Heart left ventricle (tissue), 16 donors: ENCODE data around the gene ZDHHC3. TPM values are rescaled to one million over a fixed set of nuclear protein-coding genes. Genes with fewer than 3 reads are reported as not detected.

Experiments used
- ATAC-seq, 4 donors: fragments of 200-7000 bp; cut with Tn5 transposase; one replicate each; pipeline ENCODE4 v1.9.1; 2020 to 2022; ENCODE audit warnings: moderate library complexity in 4 of 4, mild to moderate bottlenecking in 3 of 4, moderate number of reproducible peaks in 1 of 4
- DNase-seq, 5 donors: peaks; one replicate each; pipeline ENCODE4 v3.0.0-alpha.2; 2020
- H3K27ac ChIP-seq, 12 donors: fragments of 200-600 bp; sonication (generic) in 4 of 12; one replicate each; pipeline versions ENCODE4 v1.5.0 to v1.8.0; 2016 to 2022; ENCODE audit warnings: mild to moderate bottlenecking in 2 of 12
- H3K27me3 ChIP-seq, 9 donors: fragments of 200-600 bp; sonication (generic) in 2 of 9; one replicate each; pipeline versions ENCODE4 v1.5.1 to v1.8.0; 2016 to 2022; ENCODE audit warnings: mild to moderate bottlenecking in 3 of 9
- H3K36me3 ChIP-seq, 9 donors: fragments of 200-600 bp; sonication (generic) in 2 of 9; one replicate each; pipeline versions ENCODE4 v1.5.0 to v1.8.0; 2018 to 2022; ENCODE audit warnings: mild to moderate bottlenecking in 2 of 9
- H3K4me1 ChIP-seq, 12 donors: fragments of 200-600 bp; sonication (generic) in 4 of 12; one replicate each; pipeline versions ENCODE4 v1.5.0 to v1.8.0; 2016 to 2022; ENCODE audit warnings: mild to moderate bottlenecking in 3 of 12
- H3K4me3 ChIP-seq, 12 donors: fragments of 200-600 bp; sonication (generic) in 4 of 12; one replicate each; pipeline versions ENCODE4 v1.5.0 to v1.8.0; 2017 to 2022; ENCODE audit warnings: mild to moderate bottlenecking in 9 of 12, moderate library complexity in 4 of 12
- H3K9me3 ChIP-seq, 12 donors: fragments of 200-600 bp; sonication (generic) in 4 of 12; one replicate each; pipeline versions ENCODE4 v1.5.0 to v1.8.0; 2016 to 2022; ENCODE audit warnings: mild to moderate bottlenecking in 1 of 12
- CTCF ChIP-seq, 12 donors: fragments of 200-600 bp; sonication (generic) in 4 of 12; IDR thresholded peaks; one replicate each; pipeline versions ENCODE4 v1.5.0 to v1.8.0; 2018 to 2022; ENCODE audit warnings: antibody characterized with exemption in 12 of 12, mild to moderate bottlenecking in 5 of 12
- POLR2A ChIP-seq, 2 donors: fragments of 450-650 bp; IDR thresholded peaks; one replicate each; pipeline ENCODE4 v1.6.1; 2017; ENCODE audit warnings: antibody characterized with exemption in 2 of 2, mild to moderate bottlenecking in 2 of 2, moderate library complexity in 2 of 2
- WGBS, 4 donors: extraction: QIAGEN DNeasy Blood & Tissue Kit in 2 of 4; methylation state at CpG; one replicate each; pipeline versions ENCODE4 v1.1.5 to v1.1.7; 2013 to 2018; 5-methylcytosine and 5-hydroxymethylcytosine counted together
- intact Hi-C, 10 donors: fragments of 100-400 bp; cut with DNase I; formaldehyde crosslinking; loops; one replicate each; pipeline versions ENCODE4 v1.11.1 to v1.14.2; 2022
- polyA plus RNA-seq, 2 donors: library from polyadenylated mRNA; stranded (reverse); fragments of 200-250 nt; gene quantifications; one replicate each; pipeline ENCODE4 v1.2.3, GENCODE V29; 2013
- total RNA-seq, 9 donors: library from RNA; depleted of rRNA in 2 of 9; stranded (reverse); fragments of >200 nt in 2 of 9; fragmentation: NEBNext Ultra II Directional in 3 of 9; extraction: Animal tissue kit (Norgen Biotek cat#: 25700) in 3 of 9; gene quantifications; one replicate each; pipeline versions ENCODE4 v1.1.0 to v1.2.4, GENCODE V29; 2016 to 2023
- donor health status: ischemic (EF 13 %, LVEDD 7.1; RV severe dilation, severe dysfunction).
- donor health status: healthy with polysubstance abuse.
- donor health status: DM: no; HTN: yes; CAD: no.
- donor health status: DM: no; HTN: no; CAD: no.
- donor health status: ischemic (EF 25% LVEDD 6.9; RV normal size, moderate dysfunction).
- donor health status: ischemic (EF 25% LVEDD 5.7; RV mildly dilated, moderate dysfunction).
- donor health status: healthy.
- donor health status: DM: yes; HTN: yes; CAD: no.
- donor health status: ischemic (EF 35%, LVEDD 5.7; RV mildly dilated, moderate dysfunction).
- donor health status: nonischemic (EF 11% LVEDD 7.7; RV severe dilation, severe dysfunction).
- donor health status: DM: yes; HTN: yes; CAD: no.
- donor health status: PGD.
- donor health status: ischemic (EF 29% LVEDD 5.4; RV normal size, mild dysfunction).
- donor health status: nonischemic (EF 23%, LVEDD 6.1; RV moderate dilation, normal function).

ZDHHC3 gene
- total and polyA plus RNA-seq, 11 donors = 17.9 to 94.7 (median 52.7) TPM

- 90 to 95% (median 92%) methylated on average over 6 of the region's 6 CpGs for WGBS, 4 donors
- H3K4me1 ChIP-seq = peaks cover 0 to 48% (median 26%) of the 10 kb centered on the region in 12 donors
Observed at GRCh38 chr3:44962621-44963393, 13.2 kb downstream of the ZDHHC3 start.

GRCh38 chr3:44961888-44962287 lies 14.1 kb downstream of the ZDHHC3 start:
- no peak for ATAC-seq
- intact Hi-C loops = no loop called here

More at GRCh38 chr3:44962621-44963393, 13.2 kb downstream of the ZDHHC3 start:
- Histone ChIP-seq H3K9me3 (no peaks in the 10 kb centered on the region), H3K4me3 (no peak overlapping the region), H3K27ac (no peak overlapping the region), H3K36me3 (peaks cover 0 to 16% (median 13%) of the 10 kb centered on the region in 9 donors), H3K27me3 (no peaks in the 10 kb centered on the region)
- DNase-seq = no peak
- no peak for ATAC-seq
- TF ChIP-seq POLR2A (IDR thresholded peaks at IDR 0.05) (no peak), CTCF (IDR thresholded peaks at IDR 0.05) (no peak)
- intact Hi-C loops = no loop called here

GRCh38 chr3:44960387-44961026 lies 15.5 kb downstream of the ZDHHC3 start:
- TF ChIP-seq CTCF (IDR thresholded peaks at IDR 0.05) = no peak
- TF ChIP-seq POLR2A (IDR thresholded peaks at IDR 0.05) = no peak
- peaks cover 0 to 30% (median 17%) of the 10 kb centered on the region in 9 donors for H3K36me3 ChIP-seq
- no peak overlapping the region for H3K4me3 ChIP-seq
- H3K4me1 ChIP-seq = peaks cover 0 to 58% (median 20%) of the 10 kb centered on the region in 12 donors
- 92 to 97% (median 94%) methylated on average over 3 of the region's 3 CpGs for WGBS, 4 donors
- no peak overlapping the region for H3K27ac ChIP-seq
- DNase-seq (no peak), ATAC-seq (no peak)
- intact Hi-C loops = no loop called here
- H3K27me3 ChIP-seq = no peaks in the 10 kb centered on the region
- no peaks in the 10 kb centered on the region for H3K9me3 ChIP-seq

More at GRCh38 chr3:44961888-44962287, 14.1 kb downstream of the ZDHHC3 start:
- peaks cover 0 to 23% (median 17%) of the 10 kb centered on the region in 9 donors for H3K36me3 ChIP-seq
- TF ChIP-seq POLR2A (IDR thresholded peaks at IDR 0.05) (no peak), CTCF (IDR thresholded peaks at IDR 0.05) (no peak)
- no peak overlapping the region for H3K27ac ChIP-seq
- no peak overlapping the region for H3K4me3 ChIP-seq
- no peak for DNase-seq
- peaks cover 0 to 48% (median 19%) of the 10 kb centered on the region in 12 donors for H3K4me1 ChIP-seq
- WGBS, 4 donors = 63 to 73% (median 68%) methylated on average over 3 of the region's 3 CpGs
- no peaks in the 10 kb centered on the region for H3K9me3 ChIP-seq
- H3K27me3 ChIP-seq = no peaks in the 10 kb centered on the region

- 88 to 94% (median 90%) methylated on average over 7 of the region's 7 CpGs for WGBS, 4 donors
- no peak overlapping the region for H3K27ac ChIP-seq
- no peak overlapping the region for H3K4me3 ChIP-seq
- H3K4me1 ChIP-seq = peaks cover 0 to 38% (median 16%) of the 10 kb centered on the region in 12 donors
- TF ChIP-seq CTCF (IDR thresholded peaks at IDR 0.05) (no peak), POLR2A (IDR thresholded peaks at IDR 0.05) (no peak)
- H3K9me3 ChIP-seq = no peaks in the 10 kb centered on the region
- no peaks in the 10 kb centered on the region for H3K27me3 ChIP-seq
- H3K36me3 ChIP-seq = peaks cover 0 to 43% (median 22%) of the 10 kb centered on the region in 9 donors
- no peak for DNase-seq
- no peak for ATAC-seq
- intact Hi-C loops = no loop called here
Observed at GRCh38 chr3:44958386-44958785, 17.6 kb downstream of the ZDHHC3 start.
